ENCODE measurements around the gene DNAJC3.
"Not testable (repeated sequence)": the region's sequence is repeated elsewhere in the genome, so short reads cannot be mapped to it uniquely, and the experiment has no call there.

DNAJC3 gene

GRCh38 chr13:95676762-95677563 lies at the start of gene DNAJC3:
Gene DNAJC3 (plus strand): TSS chr13:95677139. CDS start chr13:95677256, 117 bp downstream.
- peak; percentile 91 to 96 (median 95) for DNase-seq (ENCODE audit: low read depth in 2 of 3, low spot score in 1 of 3)

GRCh38 chr13:95627590-95627989 lies 49.3 kb upstream of the DNAJC3 start:
- no peak for DNase-seq (ENCODE audit: low read depth in 2 of 3, low spot score in 1 of 3)

- DNase-seq (ENCODE audit: low read depth in 2 of 3, low spot score in 1 of 3) = no peak
These were observed 48.5 kb upstream of the DNAJC3 start for GRCh38 chr13:95628488-95628887.

GRCh38 chr13:95629071-95629470 lies 47.9 kb upstream of the DNAJC3 start:
- no peak for DNase-seq (ENCODE audit: low read depth in 2 of 3, low spot score in 1 of 3)

GRCh38 chr13:95630593-95630992 lies 46.3 kb upstream of the DNAJC3 start:
- no peak for DNase-seq (ENCODE audit: low read depth in 2 of 3, low spot score in 1 of 3)

- no peak for DNase-seq (ENCODE audit: low read depth in 2 of 3, low spot score in 1 of 3)
These were observed 40.1 kb upstream of the DNAJC3 start for GRCh38 chr13:95636853-95637252.

- DNase-seq (ENCODE audit: low read depth in 2 of 3, low spot score in 1 of 3) = no peak
These were observed 35.5 kb upstream of the DNAJC3 start for GRCh38 chr13:95641291-95642027.

- DNase-seq (ENCODE audit: low read depth in 2 of 3, low spot score in 1 of 3) = no peak
These were observed 34.8 kb upstream of the DNAJC3 start for GRCh38 chr13:95642028-95642621.

- no peak for DNase-seq (ENCODE audit: low read depth in 2 of 3, low spot score in 1 of 3)
These were observed 33.9 kb upstream of the DNAJC3 start for GRCh38 chr13:95642999-95643398.

GRCh38 chr13:95643571-95643935 lies 33.4 kb upstream of the DNAJC3 start:
- DNase-seq (ENCODE audit: low read depth in 2 of 3, low spot score in 1 of 3) = no peak

GRCh38 chr13:95643936-95644598 lies 32.9 kb upstream of the DNAJC3 start:
- DNase-seq (ENCODE audit: low read depth in 2 of 3, low spot score in 1 of 3) = no peak

GRCh38 chr13:95644601-95645052 lies 32.3 kb upstream of the DNAJC3 start, which contains the start of gene DZIP1:
Gene DZIP1 (minus strand): TSS chr13:95644706. CDS start chr13:95642029, 2,677 bp downstream.
- DNase-seq (ENCODE audit: low read depth in 2 of 3, low spot score in 1 of 3) = peak in 2 of 3 donors; percentile 11 to 13

GRCh38 chr13:95647321-95647720 lies 29.6 kb upstream of the DNAJC3 start:
- no peak for DNase-seq (ENCODE audit: low read depth in 2 of 3, low spot score in 1 of 3)

- no peak for DNase-seq (ENCODE audit: low read depth in 2 of 3, low spot score in 1 of 3)
These were observed 26.2 kb upstream of the DNAJC3 start for GRCh38 chr13:95650696-95651095.

- no peak for DNase-seq (ENCODE audit: low read depth in 2 of 3, low spot score in 1 of 3)
These were observed 24.6 kb upstream of the DNAJC3 start for GRCh38 chr13:95652244-95652764.

GRCh38 chr13:95652821-95653220 lies 24.1 kb upstream of the DNAJC3 start:
- DNase-seq (ENCODE audit: low read depth in 2 of 3, low spot score in 1 of 3) = no peak

GRCh38 chr13:95656386-95657015 lies 20.4 kb upstream of the DNAJC3 start:
- DNase-seq (ENCODE audit: low read depth in 2 of 3, low spot score in 1 of 3) = no peak

GRCh38 chr13:95659500-95659899 lies 17.4 kb upstream of the DNAJC3 start:
- no peak for DNase-seq (ENCODE audit: low read depth in 2 of 3, low spot score in 1 of 3)

GRCh38 chr13:95660981-95661581 lies 15.9 kb upstream of the DNAJC3 start:
- DNase-seq (ENCODE audit: low read depth in 2 of 3, low spot score in 1 of 3) = no peak

- DNase-seq (ENCODE audit: low read depth in 2 of 3, low spot score in 1 of 3) = not testable (repeated sequence)
These were observed 9.7 kb upstream of the DNAJC3 start for GRCh38 chr13:95667235-95667634.

All from stimulated activated CD4-positive, alpha-beta T cell treated with anti-CD3 and anti-CD28 coated beads, Interleukin-12 subunit alpha, Interleukin-12 subunit beta, amount 100 ng/mL, for 48 hours (primary cell).